RWPE2 (cell line): ENCODE measurements around the gene GMPR2.

Experiments used
- ATAC-seq: fragments of 200-7000 bp; cut with Tn5 transposase; 3 replicates; pipeline ENCODE4 v1.9.1; 2021; ENCODE audit warnings: low read depth
- DNase-seq: peaks from one replicate; pipeline ENCODE4 v3.0.0-alpha.2; 2020; ENCODE audit warnings: low spot score
- H3K27ac ChIP-seq: fragments of 450-650 bp; 2 replicates; pipeline ENCODE4 v1.5.1; 2017; ENCODE audit warnings: mild to moderate bottlenecking; ENCODE audit not compliant: poor library complexity, severe bottlenecking
- H3K27me3 ChIP-seq: fragments of 250-450 bp; sonication (Bioruptor Pico); 2 replicates; pipeline ENCODE4 v1.5.1; 2021; ENCODE audit warnings: mild to moderate bottlenecking, moderate library complexity; ENCODE audit not compliant: insufficient read depth, poor library complexity, severe bottlenecking
- H3K36me3 ChIP-seq: fragments of 250-450 bp; sonication (Bioruptor Pico); 2 replicates; pipeline ENCODE4 v1.5.1; 2020; ENCODE audit warnings: low read depth, mild to moderate bottlenecking, moderate library complexity
- H3K4me1 ChIP-seq: fragments of 250-450 bp; sonication (Bioruptor Pico); 2 replicates; pipeline ENCODE4 v1.5.1; 2021; ENCODE audit warnings: mild to moderate bottlenecking, moderate library complexity; ENCODE audit not compliant: insufficient read depth, poor library complexity, severe bottlenecking
- H3K4me3 ChIP-seq: fragments of 250-450 bp; sonication (Bioruptor Pico); 2 replicates; pipeline ENCODE4 v1.5.1; 2021; ENCODE audit warnings: mild to moderate bottlenecking, moderate library complexity; ENCODE audit not compliant: severe bottlenecking
- H3K9me3 ChIP-seq: fragments of 250-450 bp; sonication (Bioruptor Pico); 2 replicates; pipeline ENCODE4 v1.5.1; 2021; ENCODE audit warnings: mild to moderate bottlenecking, moderate library complexity; ENCODE audit not compliant: severe bottlenecking
- CTCF ChIP-seq: fragments of 450-650 bp; IDR thresholded peaks from one replicate; pipeline ENCODE4 v1.5.1; 2017; ENCODE audit warnings: mild to moderate bottlenecking, moderate library complexity; ENCODE audit not compliant: poor library complexity, severe bottlenecking

GMPR2 gene

GRCh38 chr14:24259282-24260025 lies 26.7 kb downstream of the GMPR2 start:
- no peak overlapping the region for H3K4me3 ChIP-seq
- peaks cover 23% of the 10 kb centered on the region for H3K4me1 ChIP-seq
- no peaks in the 10 kb centered on the region for H3K9me3 ChIP-seq
- H3K27ac ChIP-seq, result peak overlapping the region; percentile 88
- DNase-seq, result peak; percentile 92
- TF ChIP-seq CTCF, result no peak
- ATAC-seq, result peak; percentile 67
- H3K27me3 ChIP-seq, result no peaks in the 10 kb centered on the region
- H3K36me3 ChIP-seq, result peaks cover 48% of the 10 kb centered on the region

GRCh38 chr14:24260026-24260779 lies 27.5 kb downstream of the GMPR2 start:
- no peak overlapping the region for H3K4me3 ChIP-seq
- no peaks in the 10 kb centered on the region for H3K27me3 ChIP-seq
- ATAC-seq (no peak), DNase-seq (no peak)
- peaks cover 44% of the 10 kb centered on the region for H3K36me3 ChIP-seq
- TF ChIP-seq CTCF, result no peak
- H3K27ac ChIP-seq, result peak overlapping the region; percentile 88
- no peaks in the 10 kb centered on the region for H3K9me3 ChIP-seq
- peaks cover 29% of the 10 kb centered on the region for H3K4me1 ChIP-seq

- ATAC-seq (no peak), DNase-seq (no peak)
- TF ChIP-seq CTCF, result no peak
- peaks cover 29% of the 10 kb centered on the region for H3K4me1 ChIP-seq
- peaks cover 38% of the 10 kb centered on the region for H3K36me3 ChIP-seq
- no peak overlapping the region for H3K4me3 ChIP-seq
- no peaks in the 10 kb centered on the region for H3K9me3 ChIP-seq
- peak overlapping the region; percentile 88 for H3K27ac ChIP-seq
- H3K27me3 ChIP-seq, result no peaks in the 10 kb centered on the region
Observed at GRCh38 chr14:24260780-24261157, 28.0 kb downstream of the GMPR2 start.

- Histone ChIP-seq H3K27ac (peak overlapping the region; percentile 88), H3K27me3 (no peaks in the 10 kb centered on the region), H3K4me3 (peak overlapping the region; percentile 11), H3K36me3 (peaks cover 42% of the 10 kb centered on the region), H3K4me1 (peaks cover 29% of the 10 kb centered on the region), H3K9me3 (no peaks in the 10 kb centered on the region)
- ATAC-seq (no peak), DNase-seq (no peak)
- no peak for TF ChIP-seq CTCF
Observed at GRCh38 chr14:24261256-24261968, 28.7 kb downstream of the GMPR2 start.
